B cell (primary cell): ENCODE results near the gene ZFP3.

Experiments used
- EZH2 ChIP-seq: IDR thresholded peaks from 2 replicates; pipeline ENCODE4 v1.6.1; 2012; ENCODE audit warnings: borderline replicate concordance, low read depth, mild to moderate bottlenecking, moderate library complexity, low read length; ENCODE audit not compliant: insufficient read depth, poor library complexity, severe bottlenecking
- TF ChIP-seq, protein P1 (sequence below): fragments of 200-600 bp; IDR thresholded peaks from one replicate; pipeline ENCODE4 v1.8.0; 2022; ENCODE audit warnings: antibody characterized with exemption, mild to moderate bottlenecking

DNA sequence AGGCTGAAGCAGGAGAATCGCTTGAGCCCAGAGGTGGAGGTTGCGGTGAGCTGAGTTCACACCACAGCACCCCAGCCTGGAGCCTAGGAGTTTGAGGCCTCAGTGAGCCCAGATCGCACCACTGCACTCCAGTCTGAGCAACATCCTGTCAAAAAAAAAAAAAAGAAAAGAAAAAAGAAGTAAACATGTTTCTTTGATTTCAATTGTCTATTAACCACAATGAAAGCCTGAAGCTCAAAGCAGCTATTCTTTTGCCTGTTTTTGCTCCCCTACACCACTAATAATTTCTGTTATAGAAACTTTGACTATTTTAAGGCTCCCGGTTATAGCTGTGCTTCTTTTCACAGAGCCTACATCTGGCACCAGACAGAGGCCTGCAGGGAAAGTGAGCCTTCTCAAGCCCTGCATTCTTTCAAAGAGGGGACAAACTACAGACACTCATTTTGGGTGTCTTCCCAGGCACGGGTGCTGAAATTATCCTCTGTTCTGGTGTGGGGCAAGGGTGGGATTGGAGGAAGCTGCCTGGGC, 28.9 kb upstream of the ZFP3 start:
- no peak for TF ChIP-seq EZH2
- TF ChIP-seq, protein P1, sequence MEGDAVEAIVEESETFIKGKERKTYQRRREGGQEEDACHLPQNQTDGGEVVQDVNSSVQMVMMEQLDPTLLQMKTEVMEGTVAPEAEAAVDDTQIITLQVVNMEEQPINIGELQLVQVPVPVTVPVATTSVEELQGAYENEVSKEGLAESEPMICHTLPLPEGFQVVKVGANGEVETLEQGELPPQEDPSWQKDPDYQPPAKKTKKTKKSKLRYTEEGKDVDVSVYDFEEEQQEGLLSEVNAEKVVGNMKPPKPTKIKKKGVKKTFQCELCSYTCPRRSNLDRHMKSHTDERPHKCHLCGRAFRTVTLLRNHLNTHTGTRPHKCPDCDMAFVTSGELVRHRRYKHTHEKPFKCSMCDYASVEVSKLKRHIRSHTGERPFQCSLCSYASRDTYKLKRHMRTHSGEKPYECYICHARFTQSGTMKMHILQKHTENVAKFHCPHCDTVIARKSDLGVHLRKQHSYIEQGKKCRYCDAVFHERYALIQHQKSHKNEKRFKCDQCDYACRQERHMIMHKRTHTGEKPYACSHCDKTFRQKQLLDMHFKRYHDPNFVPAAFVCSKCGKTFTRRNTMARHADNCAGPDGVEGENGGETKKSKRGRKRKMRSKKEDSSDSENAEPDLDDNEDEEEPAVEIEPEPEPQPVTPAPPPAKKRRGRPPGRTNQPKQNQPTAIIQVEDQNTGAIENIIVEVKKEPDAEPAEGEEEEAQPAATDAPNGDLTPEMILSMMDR, result no peak
